HEK293T (cell line): ENCODE data around the gene PHKB.

Experiments used
- CTCF ChIA-PET: fragments of 350-600 bp; formaldehyde crosslinking; extraction: SDS; loops from one replicate; lab custom pipeline; 2021; ENCODE audit warnings: antibody characterized with exemption, inconsistent platforms; lab: Yijun Ruan, JAX
- POLR2A ChIA-PET: fragments of 350-600 bp; formaldehyde crosslinking; extraction: SDS; loops from one replicate; lab custom pipeline; 2020; ENCODE audit warnings: antibody characterized with exemption, inconsistent platforms; lab: Yijun Ruan, JAX
- DNase-seq: peaks from one replicate; pipeline ENCODE4 v3.0.0; 2012; ENCODE audit warnings: mixed read lengths; ENCODE audit errors: extremely low spot score
- ARNT ChIP-seq: fragments of 450-650 bp; IDR thresholded peaks from 2 replicates; pipeline ENCODE4 v1.6.1; 2017; ENCODE audit warnings: mild to moderate bottlenecking
- BHLHE40 ChIP-seq: fragments of 450-650 bp; IDR thresholded peaks from 2 replicates; pipeline ENCODE4 v1.6.1; 2016; ENCODE audit warnings: mild to moderate bottlenecking, moderate library complexity, borderline replicate concordance
- CTBP1 ChIP-seq: fragments of 450-650 bp; IDR thresholded peaks from 2 replicates; pipeline ENCODE4 v1.6.1; 2016; ENCODE audit warnings: borderline replicate concordance
- ELF4 ChIP-seq: fragments of 450-650 bp; IDR thresholded peaks from 2 replicates; pipeline ENCODE4 v1.6.1; 2017; ENCODE audit warnings: antibody characterized with exemption
- FOXA1 ChIP-seq: fragments of 450-650 bp; IDR thresholded peaks from 2 replicates; pipeline ENCODE4 v1.6.1; 2016; ENCODE audit warnings: mild to moderate bottlenecking
- FOXK2 ChIP-seq: fragments of 450-650 bp; IDR thresholded peaks from 2 replicates; pipeline ENCODE4 v1.6.1; 2016; ENCODE audit warnings: mild to moderate bottlenecking
- FOXM1 ChIP-seq: fragments of 450-650 bp; IDR thresholded peaks from 2 replicates; pipeline ENCODE4 v1.6.1; 2017; ENCODE audit warnings: mild to moderate bottlenecking, borderline replicate concordance
- HDGF ChIP-seq: fragments of 450-650 bp; IDR thresholded peaks from 2 replicates; pipeline ENCODE4 v1.6.1; 2017; ENCODE audit warnings: antibody characterized with exemption, borderline replicate concordance
- L3MBTL2 ChIP-seq: fragments of 450-650 bp; conservative IDR thresholded peaks from 2 replicates; pipeline ENCODE4 v1.6.1; 2016; ENCODE audit warnings: mild to moderate bottlenecking
- LEF1 ChIP-seq: fragments of 450-650 bp; IDR thresholded peaks from 2 replicates; pipeline ENCODE4 v1.6.1; 2017; ENCODE audit warnings: mild to moderate bottlenecking, borderline replicate concordance
- NFRKB ChIP-seq: fragments of 450-650 bp; IDR thresholded peaks from 2 replicates; pipeline ENCODE4 v1.6.1; 2016; ENCODE audit warnings: mild to moderate bottlenecking, moderate library complexity
- PKNOX1 ChIP-seq: fragments of 450-650 bp; IDR thresholded peaks from 2 replicates; pipeline ENCODE4 v1.6.1; 2016
- SP1 ChIP-seq: fragments of 450-650 bp; IDR thresholded peaks from 2 replicates; pipeline ENCODE4 v1.6.1; 2017
- SUZ12 ChIP-seq: fragments of 450-650 bp; IDR thresholded peaks from 2 replicates; pipeline ENCODE4 v1.6.1; 2016; ENCODE audit warnings: mild to moderate bottlenecking
- TARDBP ChIP-seq: fragments of 450-650 bp; IDR thresholded peaks from 2 replicates; pipeline ENCODE4 v1.6.1; 2016
- ZNF384 ChIP-seq: fragments of 450-650 bp; IDR thresholded peaks from 2 replicates; pipeline ENCODE4 v1.6.1; 2016

Gene PHKB

GRCh38 chr16:47697826-47698225 lies 236.7 kb downstream of the PHKB start:
- ChIA-PET CTCF (no interaction called here), POLR2A (no interaction called here)
- DNase-seq, result no peak
- no peak for TF ChIP-seq HDGF
- TF ChIP-seq SP1, result no peak
- no peak for TF ChIP-seq ZNF384
- no peak for TF ChIP-seq FOXK2
- no peak for TF ChIP-seq CTBP1
- TF ChIP-seq ELF4, result no peak
- no peak for TF ChIP-seq PKNOX1
- no peak for TF ChIP-seq LEF1
- no peak for TF ChIP-seq FOXM1
- no peak for TF ChIP-seq NFRKB
- no peak for TF ChIP-seq BHLHE40
- no peak for TF ChIP-seq FOXA1

GRCh38 chr16:47699106-47699505 lies 238.0 kb downstream of the PHKB start:
- CTCF ChIA-PET, result no interaction called here
- POLR2A ChIA-PET, result no interaction called here
- no peak for DNase-seq
- TF ChIP-seq LEF1 (no peak), L3MBTL2 (no peak), ARNT (no peak), ELF4 (no peak), ZNF384 (no peak), NFRKB (no peak), FOXM1 (no peak), CTBP1 (no peak), FOXK2 (no peak), HDGF (no peak), PKNOX1 (no peak), SUZ12 (no peak), TARDBP (no peak), SP1 (no peak), BHLHE40 (no peak)

GRCh38 chr16:47700857-47701587 lies 239.9 kb downstream of the PHKB start:
- no peak for TF ChIP-seq LEF1
- CTCF ChIA-PET, result no interaction called here
- DNase-seq, result no peak
- POLR2A ChIA-PET, result no interaction called here

- TF ChIP-seq NFRKB, result no peak
- no peak for TF ChIP-seq FOXK2
- TF ChIP-seq FOXM1, result no peak
- TF ChIP-seq SP1, result no peak
- TF ChIP-seq TARDBP, result no peak
- no peak for TF ChIP-seq ELF4
- no peak for TF ChIP-seq LEF1
- TF ChIP-seq FOXA1, result no peak
- no peak for TF ChIP-seq ARNT
- no peak for TF ChIP-seq L3MBTL2
- TF ChIP-seq PKNOX1, result no peak
- no peak for TF ChIP-seq SUZ12
- no peak for TF ChIP-seq CTBP1
- TF ChIP-seq BHLHE40, result no peak
- no peak for DNase-seq
- ChIA-PET POLR2A (no interaction called here), CTCF (no interaction called here)
Measured at GRCh38 chr16:47705266-47705665, 244.1 kb downstream of the PHKB start.

- TF ChIP-seq HDGF (no peak), ELF4 (no peak), FOXM1 (no peak), SP1 (no peak), TARDBP (no peak), ZNF384 (no peak)
- no peak for DNase-seq
- POLR2A ChIA-PET, result no interaction called here
- CTCF ChIA-PET, result no interaction called here
Measured at GRCh38 chr16:47711809-47712208, 250.7 kb downstream of the PHKB start.

GRCh38 chr16:47712276-47713224 lies 251.4 kb downstream of the PHKB start:
- DNase-seq, result no peak
- ChIA-PET CTCF (no interaction called here), POLR2A (no interaction called here)

More at GRCh38 chr16:47712276-47713224, 251.4 kb downstream of the PHKB start:
- TF ChIP-seq FOXK2 (no peak), FOXM1 (no peak), PKNOX1 (no peak), HDGF (no peak)
